Esophagus squamous epithelium (tissue), 4 donors: ENCODE results near the gene MPP4.

ENCODE experiments used
- CTCF ChIP-seq, 6 experiments: fragments of 450-650 bp in 4 of 6; fragments of 200-600 bp in 2 of 6; sonication (generic) in 2 of 6; IDR thresholded peaks; one replicate each; pipeline ENCODE4 v1.5.1; 2016 to 2019; ENCODE audit warnings: antibody characterized with exemption in 6 of 6, mild to moderate bottlenecking in 4 of 6, moderate library complexity in 4 of 6
- POLR2A ChIP-seq, 4 donors: fragments of 450-650 bp; IDR thresholded peaks; one replicate each; pipeline ENCODE4 v1.6.1; 2017; ENCODE audit warnings: antibody characterized with exemption in 4 of 4, mild to moderate bottlenecking in 4 of 4, moderate library complexity in 3 of 4

DNA sequence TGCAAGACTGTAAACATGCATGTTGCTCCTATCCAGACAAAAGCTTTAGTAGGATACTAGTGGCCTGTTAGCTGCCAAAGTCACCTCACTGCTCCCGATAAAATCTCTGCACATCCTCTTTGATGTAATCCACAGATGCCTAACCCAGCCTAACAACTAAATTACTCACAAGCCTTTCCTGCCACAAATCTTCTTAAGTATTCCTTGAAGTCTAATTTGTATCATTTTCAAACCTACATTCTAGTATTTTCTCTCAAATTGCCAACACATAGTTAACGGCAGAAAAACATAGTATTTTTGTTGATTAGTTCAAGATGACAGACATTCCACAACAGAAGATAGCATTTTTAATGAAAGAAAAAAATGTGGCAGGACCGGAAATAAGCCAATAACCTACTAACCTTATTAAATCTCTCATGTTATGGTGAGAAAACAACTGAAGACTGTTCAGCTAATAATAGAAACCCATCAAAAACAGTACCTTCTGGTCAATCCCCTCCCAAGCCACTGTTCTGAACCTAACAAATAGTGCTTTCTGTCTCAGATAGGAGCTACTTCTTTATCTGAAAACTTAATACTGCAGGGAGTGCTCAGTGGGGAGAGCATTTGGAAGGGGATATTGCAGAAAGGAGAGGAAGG, at the start of gene MPP4:
- TF ChIP-seq POLR2A (IDR thresholded peaks at IDR 0.05) (no peak), CTCF (IDR thresholded peaks at IDR 0.05) (no peak)
